PFSK-1 (cell line): Measurements from ENCODE around the gene SAMD14.

Experiments
- POLR2AphosphoS5 ChIP-seq: IDR thresholded peaks from 2 replicates; pipeline ENCODE4 v1.6.1; 2012; ENCODE audit warnings: low read depth, mild to moderate bottlenecking, control low read depth, low read length, moderate library complexity
- TF ChIP-seq, protein P1 (sequence below), 2 experiments: IDR thresholded peaks; 2 replicates each; pipeline versions ENCODE4 v1.6.1 to v1.8.0; 2011 to 2012; ENCODE audit warnings: low read depth in 2 of 2, low read length in 2 of 2, control low read depth in 1 of 2, inconsistent platforms in 1 of 2, mild to moderate bottlenecking in 1 of 2, moderate library complexity in 1 of 2; ENCODE audit not compliant: insufficient read depth in 1 of 2

DNA sequence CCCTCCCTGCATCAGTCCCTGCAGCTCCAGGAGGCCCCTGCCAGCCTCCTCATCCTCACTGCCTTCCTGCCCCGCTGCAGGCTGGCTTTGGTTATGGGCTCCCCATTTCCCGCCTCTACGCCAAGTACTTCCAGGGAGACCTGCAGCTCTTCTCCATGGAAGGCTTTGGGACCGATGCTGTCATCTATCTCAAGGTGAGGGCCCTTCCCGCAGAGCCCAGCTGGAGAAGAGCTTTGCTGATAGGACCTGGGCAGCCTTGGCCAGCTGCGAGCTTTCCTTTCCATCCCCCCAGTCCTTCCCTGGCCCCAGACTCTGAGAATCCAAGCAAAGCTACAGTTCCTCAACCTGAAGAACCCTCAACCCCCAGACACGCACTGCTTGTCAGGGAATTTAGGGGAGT lies 20.8 kb downstream of the SAMD14 start:
- TF ChIP-seq, protein P1, sequence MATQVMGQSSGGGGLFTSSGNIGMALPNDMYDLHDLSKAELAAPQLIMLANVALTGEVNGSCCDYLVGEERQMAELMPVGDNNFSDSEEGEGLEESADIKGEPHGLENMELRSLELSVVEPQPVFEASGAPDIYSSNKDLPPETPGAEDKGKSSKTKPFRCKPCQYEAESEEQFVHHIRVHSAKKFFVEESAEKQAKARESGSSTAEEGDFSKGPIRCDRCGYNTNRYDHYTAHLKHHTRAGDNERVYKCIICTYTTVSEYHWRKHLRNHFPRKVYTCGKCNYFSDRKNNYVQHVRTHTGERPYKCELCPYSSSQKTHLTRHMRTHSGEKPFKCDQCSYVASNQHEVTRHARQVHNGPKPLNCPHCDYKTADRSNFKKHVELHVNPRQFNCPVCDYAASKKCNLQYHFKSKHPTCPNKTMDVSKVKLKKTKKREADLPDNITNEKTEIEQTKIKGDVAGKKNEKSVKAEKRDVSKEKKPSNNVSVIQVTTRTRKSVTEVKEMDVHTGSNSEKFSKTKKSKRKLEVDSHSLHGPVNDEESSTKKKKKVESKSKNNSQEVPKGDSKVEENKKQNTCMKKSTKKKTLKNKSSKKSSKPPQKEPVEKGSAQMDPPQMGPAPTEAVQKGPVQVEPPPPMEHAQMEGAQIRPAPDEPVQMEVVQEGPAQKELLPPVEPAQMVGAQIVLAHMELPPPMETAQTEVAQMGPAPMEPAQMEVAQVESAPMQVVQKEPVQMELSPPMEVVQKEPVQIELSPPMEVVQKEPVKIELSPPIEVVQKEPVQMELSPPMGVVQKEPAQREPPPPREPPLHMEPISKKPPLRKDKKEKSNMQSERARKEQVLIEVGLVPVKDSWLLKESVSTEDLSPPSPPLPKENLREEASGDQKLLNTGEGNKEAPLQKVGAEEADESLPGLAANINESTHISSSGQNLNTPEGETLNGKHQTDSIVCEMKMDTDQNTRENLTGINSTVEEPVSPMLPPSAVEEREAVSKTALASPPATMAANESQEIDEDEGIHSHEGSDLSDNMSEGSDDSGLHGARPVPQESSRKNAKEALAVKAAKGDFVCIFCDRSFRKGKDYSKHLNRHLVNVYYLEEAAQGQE (IDR thresholded peaks at IDR 0.05; ENCODE audit: insufficient read depth in 1 of 2, low read depth in 2 of 2, low read length in 2 of 2): no peak
- no peak for TF ChIP-seq POLR2AphosphoS5
